IPS-NIHi7 (cell line): ENCODE results near the gene CCNI2.

Source experiments
- DNase-seq: peaks from one replicate; pipeline ENCODE4 v3.0.0; 2012; ENCODE audit warnings: mixed read lengths; ENCODE audit errors: extremely low spot score

CCNI2 gene

DNA sequence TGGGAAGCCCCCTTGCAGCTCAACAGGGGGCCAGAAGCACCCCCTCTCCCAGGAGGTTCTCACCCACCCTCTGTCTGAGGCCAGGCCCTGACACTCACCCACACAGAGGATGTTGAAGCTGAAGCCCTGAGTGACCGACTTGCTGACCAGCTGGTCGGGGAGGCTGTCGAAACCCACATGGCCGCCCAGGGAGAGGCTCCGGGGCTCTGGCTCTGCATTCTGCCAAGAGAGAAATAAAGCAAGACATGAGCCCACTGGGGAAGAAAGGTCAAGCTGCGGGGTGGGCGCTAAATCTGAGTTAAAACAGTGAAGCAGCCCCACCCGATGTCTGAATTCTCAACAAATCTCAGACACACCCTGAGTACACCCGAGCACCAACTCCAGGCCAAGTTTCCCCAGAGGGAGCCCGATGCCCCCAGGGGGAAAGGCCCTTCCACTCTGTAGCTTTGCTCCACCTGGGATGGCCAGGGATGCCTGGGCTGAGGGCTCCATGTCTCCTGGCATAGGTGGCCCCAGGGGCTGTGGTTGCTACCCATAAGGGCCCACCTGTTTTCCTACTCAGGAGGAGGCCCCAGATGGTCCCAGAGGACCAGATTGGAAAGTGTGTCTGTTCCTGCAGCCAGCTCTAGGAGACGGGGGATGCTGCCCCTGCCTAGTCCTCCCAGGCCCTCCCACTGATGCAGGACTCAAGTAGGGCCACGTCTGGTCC, 18.2 kb downstream of the CCNI2 start:
- DNase-seq: no peak

DNA sequence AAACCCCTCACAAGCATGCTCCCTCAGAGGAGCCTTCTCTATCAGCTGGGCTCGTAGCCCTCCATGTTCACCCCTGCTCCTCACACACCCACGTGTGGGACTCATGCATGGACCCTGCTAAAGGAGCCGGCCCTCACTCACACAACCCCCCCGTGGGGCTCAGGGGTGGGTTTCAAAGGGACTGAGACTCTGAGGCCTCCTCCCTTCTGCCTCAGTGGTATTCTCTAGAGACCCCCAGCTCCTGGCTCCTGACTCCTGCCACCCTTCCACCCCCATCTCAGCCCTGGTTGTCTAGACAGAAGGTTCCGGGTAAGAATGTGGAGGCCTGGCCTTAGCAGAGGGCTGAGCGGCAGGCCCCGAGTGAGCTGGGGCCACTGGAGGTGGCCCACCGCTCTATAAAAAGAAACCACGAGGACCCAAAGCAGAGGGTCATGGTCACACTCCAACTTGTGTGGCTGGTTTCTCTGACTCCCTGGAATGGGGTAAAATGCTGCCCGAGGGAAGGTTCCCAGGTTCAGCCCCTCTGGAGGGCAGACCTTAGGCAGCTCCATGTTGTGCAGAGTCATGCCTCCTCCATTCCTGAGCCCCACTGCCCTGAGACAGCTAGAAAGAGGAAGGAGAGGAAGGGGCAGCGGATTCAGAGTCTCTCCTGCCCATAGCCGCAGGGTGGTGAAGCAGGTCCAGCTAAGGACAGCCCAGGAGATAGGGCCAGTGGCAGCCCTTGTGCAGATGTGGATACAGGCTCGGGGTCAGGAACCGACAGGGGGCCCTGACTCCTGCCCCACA, 19.0 kb downstream of the CCNI2 start:
- no peak for DNase-seq

DNA sequence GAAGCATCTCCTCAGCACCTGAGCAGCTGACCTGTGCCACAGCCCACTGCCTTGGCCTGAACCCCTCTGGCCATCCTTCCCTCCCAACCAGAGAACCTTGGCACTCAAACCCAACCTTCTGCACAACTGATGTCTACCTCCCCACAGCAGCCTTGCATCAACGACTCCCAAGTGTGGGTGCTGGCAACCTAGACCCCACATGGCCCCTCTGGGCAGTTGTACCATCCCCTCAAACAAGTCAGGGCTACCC, 19.5 kb downstream of the CCNI2 start:
- DNase-seq: no peak

DNA sequence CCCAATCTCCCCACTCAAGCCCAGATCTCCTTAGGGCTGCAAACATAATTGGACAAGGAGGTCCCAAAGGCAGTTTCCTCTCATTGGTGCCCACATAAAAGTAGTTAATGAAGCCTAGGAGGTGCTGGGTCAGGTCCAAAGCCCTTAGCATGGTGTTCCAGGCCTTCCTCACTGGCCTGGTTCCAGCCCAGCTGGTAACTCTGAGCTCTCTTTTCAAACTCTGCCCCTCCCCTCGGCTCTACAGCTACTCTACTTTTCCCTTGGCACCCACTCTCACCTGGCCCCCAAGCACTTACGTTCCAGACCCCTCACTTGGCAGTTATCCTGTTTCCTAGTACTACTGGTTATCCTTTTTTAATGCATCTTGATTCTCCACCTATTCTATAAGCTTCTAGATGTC, 19.9 kb downstream of the CCNI2 start:
- no peak for DNase-seq

DNA sequence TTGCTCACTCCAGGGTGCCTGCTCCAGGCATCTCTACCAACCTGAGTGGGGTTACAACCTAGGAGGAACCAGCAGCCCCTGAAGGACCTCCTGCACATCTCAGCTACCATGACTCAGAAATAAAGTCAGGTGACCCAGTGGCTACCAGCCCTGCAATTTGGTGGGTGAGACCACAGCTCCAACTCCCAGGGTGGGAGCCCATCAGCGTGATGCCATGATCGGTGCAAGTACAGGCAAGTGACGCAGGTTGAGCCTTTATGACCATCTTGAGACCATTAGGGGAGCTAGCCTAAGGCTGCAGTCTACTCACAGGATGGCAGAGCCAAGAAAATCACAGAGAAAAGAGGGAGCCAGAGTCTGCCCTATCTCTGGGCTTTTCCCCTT, 21.3 kb downstream of the CCNI2 start:
- DNase-seq: no peak

DNA sequence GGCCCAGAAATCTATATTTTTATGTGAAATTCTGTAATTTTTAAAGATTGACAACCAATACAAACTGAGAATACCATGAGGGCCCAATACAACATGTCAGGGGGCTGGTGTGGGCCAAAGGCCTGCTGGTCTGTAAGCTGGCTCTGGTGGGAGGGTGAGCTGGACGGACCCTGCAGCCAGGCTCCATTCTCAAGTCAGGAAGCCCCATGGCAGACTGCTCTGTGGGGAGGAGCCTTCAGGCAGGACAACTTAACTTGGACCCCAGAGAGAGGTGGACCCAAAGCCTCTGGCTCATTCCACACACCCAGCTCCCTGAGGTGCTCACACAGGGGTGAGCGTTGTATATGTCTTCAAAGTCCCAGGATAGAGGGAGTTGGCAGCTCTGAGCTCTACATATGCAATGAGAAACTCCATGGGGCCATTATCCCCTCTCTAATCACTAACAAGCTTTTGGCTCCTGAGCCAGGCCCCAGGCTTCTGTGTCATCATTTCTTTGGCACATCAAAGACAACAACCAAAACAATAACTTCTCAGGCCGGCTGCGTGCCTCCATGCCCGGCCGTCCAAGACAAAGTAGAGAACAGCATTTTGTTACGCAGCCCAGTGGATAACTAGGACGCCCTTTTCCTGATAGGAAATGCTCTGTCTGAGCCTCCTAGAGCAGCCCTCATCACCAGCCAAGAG, 23.4 kb downstream of the CCNI2 start:
- peak; percentile 31 for DNase-seq

DNA sequence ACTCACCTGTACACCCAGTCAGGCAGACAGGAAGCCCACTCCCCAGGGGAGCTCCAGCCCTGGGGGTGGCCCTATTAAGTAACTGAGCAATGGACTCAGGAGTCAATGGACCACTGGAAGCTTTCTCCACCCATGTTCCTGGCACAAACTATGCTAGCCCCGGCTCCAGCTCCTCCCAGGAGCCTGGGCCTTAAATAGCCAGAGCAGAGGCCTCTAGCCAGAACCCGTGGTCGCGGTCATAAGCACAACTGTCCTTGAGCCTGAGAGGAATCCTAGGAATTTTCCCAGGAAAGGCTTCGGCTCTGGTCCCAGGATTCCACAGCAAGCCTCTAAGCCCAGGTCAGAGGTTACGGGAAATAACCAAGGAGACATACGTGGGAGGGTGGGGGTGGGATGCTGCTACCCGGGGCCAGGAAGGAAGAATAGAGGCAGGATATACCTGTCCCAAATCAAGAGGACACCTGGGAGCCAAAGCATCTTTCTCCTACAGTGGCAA, 24.3 kb downstream of the CCNI2 start:
- peak; percentile 65 for DNase-seq

DNA sequence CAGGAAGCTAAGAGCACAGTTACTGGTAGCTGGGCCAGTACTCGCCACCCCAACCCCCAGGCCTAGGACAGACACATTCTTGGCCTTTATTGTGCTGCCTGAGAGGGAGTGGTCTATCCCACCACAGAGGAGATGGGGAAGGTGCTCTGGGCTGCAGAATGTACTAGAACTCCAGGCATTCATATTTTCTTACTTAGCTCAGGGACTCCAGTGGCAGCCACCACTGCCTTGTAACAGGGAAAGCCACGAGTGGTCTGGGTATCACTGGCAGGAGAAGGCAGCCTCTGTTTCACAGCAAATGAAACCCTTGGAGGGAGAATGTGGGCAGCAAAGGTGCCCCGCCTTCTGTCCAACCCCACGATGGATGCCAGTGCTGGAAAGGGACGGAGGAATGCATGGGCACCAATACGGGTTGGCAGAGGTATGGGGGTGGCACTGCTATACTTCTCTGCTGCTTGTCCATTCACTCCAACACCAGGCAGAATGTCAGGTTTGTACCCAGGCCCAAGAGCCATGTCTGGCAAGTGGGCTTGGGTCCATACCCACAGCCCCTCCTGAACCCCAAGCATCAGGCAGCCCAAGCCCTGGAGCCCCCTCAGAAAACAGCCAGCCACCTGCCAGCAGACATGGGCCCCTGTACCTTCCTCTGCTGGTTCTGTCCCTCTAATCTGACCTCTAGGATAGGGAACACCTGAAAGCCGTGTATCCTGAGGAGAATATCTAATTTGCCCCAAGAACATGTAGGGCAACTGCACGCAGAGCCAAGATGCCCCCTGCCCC, 25.3 kb downstream of the CCNI2 start:
- DNase-seq: no peak

DNA sequence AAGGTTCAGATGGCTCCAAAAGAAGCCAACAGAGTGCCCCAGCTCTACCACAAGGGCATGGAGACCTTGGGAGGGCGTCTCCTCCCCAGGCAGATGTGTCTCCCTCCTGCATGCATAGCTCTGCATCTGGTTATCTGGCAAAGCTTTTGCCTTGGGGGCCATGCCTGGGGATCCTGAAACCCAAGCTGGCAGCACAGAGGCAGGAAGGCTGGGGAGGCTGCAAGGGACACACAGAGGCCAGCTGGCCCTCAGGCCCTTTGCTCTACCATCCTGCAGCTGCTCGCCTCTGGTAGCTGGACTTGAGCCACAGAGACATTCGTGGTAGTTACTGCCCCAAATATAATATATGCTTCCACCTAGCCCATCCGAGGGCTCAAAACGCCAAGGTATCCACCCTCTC, 25.9 kb downstream of the CCNI2 start:
- no peak for DNase-seq

DNA sequence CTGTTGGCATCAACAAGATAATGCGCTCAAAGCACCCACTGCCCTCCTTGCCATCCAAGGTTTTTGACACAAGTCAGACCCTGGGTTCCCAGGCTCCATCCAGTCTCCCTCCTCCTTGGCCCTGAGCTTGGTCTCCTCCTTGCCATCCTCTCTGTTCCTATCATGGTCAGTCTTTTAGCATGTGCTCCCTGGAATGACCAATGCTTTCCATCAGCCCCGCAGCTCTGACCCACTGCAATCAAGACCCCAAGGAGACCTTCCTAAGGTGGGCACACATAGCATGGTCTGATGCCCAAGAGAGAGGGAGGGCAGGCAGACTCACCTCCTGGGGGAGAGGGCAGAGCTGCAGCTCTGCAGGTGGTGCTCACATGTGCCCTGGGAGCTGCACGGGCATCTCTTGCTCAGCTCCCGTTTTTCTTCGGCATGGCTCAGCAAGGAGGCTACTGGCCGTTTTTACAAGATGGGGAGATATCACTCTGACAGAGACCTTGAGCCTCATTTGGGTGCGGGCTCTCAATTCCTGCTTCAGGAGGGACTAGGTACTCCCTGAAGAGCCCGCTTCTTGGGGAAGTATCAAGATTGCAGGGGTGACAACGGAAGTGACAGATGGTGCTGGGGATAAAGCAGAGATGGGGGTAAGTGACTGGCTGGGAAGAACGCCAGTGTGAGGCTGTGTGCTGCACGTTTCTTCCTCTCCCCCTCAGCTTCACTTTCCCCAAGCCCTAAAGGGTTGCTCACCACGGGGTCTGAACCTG, 26.6 kb downstream of the CCNI2 start:
- no peak for DNase-seq

DNA sequence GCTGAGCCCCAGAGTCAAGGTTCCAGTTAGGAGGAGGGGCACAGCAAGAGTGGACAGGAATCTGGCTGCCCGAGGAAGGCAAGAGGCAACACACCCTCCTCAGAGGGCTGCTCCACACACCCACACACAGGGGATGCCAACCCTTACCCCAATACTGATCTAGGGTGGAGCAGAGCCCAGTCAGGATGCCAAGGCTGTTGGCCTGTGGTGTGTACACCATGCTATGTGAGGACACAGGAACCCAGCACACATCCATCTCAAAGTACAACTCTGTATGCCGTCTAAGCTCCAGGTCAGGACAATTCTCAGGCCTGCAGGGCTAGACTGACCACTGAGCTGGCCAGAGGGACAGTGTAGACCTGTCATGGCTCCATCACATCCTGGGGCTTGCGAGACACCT, 27.2 kb downstream of the CCNI2 start:
- DNase-seq: no peak

DNA sequence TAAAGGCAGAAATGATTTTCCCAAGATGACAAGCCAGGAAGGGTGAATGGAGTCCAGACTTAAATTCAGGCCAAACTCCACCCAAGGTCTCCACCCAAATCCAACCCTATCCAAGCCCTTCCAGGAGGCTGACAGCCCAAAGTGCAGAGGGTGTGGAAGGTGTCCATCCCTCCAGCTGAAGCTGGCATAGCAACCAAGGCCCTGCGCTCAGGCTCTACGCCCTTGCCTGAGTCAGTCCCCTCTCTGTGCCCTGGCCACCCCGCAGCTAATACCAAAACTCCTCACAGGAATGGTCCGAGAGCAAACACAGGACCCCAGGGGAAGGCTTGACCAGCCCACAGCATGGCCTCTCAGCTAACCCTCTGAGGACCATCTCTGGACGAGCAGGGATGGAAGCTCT, 27.7 kb downstream of the CCNI2 start:
- DNase-seq: no peak

DNA sequence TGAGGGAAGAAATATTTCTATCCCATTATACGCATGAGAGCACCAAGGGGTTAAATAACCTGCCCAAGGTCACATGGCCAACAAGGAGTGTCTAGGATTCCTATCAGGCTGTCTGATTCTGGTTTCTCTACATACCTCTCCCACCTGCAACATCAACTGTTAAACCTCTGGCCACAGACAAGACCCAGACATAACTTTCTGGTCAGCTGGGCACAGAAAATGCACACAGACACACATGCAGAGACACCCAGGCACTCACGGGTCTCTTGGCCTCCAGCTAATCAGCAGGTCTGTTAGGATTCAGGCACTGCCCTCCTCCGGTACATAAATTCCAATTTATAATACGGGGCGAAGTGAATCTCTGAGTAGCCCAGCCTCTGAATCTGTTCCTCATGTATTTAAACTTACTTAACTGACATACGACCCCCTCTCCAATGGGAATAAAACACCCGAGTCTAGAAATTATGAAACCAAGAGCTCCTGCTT, 28.3 kb downstream of the CCNI2 start:
- DNase-seq: no peak

DNA sequence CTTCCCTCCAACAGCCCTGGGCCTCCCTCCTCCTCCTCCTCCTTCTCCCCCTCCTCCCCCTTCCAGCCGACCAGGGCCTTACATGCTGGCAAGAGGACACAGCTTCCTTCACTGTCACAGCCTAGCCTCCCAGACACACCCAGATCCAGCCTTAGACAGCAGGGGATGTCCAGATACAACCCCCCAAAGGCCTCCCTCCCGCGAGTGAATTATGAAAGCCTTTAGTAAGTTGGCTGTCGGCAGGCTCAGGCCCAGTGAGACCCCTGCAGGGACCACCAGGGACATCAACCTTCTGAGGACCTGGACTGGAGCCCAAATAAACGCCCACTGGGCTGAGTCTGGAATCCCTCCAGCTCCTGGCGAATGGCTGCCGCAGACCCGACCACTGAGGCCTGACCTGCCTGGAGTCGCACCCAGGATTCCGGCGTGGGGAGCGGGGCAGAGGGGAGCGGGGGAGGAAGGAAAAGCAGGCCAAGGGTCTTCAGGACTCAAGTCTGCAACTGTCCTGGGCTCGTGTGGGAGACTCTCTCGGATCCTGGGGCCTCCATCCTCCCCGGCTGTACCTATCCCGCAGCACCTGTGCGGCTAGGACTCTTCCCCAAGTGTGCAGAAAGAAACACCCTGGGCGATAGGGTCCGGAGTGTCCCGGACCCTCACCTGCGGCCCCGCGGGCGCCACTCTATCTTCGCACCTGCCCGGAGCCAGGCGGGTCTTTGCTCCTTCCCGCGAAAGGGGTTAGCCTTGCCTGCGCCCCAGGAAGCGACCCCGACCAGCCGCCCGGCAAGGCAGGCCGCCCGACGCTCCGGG, 29.1 kb downstream of the CCNI2 start:
- DNase-seq: peak; percentile 36

DNA sequence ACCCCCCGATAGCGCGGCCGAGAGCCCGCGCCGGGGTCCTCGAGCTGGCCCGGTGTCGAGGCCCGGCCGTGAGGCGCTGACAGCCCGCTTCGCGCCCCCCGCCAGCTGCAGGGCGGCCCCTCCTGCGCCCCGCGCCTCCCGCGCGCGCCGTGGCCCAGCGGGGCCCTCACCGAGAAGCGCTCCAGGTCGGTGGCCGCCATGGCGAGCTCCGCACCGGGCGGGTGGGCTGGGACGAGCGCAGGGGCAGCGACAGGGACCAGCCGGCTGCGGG, 29.6 kb downstream of the CCNI2 start:
- no peak for DNase-seq

DNA sequence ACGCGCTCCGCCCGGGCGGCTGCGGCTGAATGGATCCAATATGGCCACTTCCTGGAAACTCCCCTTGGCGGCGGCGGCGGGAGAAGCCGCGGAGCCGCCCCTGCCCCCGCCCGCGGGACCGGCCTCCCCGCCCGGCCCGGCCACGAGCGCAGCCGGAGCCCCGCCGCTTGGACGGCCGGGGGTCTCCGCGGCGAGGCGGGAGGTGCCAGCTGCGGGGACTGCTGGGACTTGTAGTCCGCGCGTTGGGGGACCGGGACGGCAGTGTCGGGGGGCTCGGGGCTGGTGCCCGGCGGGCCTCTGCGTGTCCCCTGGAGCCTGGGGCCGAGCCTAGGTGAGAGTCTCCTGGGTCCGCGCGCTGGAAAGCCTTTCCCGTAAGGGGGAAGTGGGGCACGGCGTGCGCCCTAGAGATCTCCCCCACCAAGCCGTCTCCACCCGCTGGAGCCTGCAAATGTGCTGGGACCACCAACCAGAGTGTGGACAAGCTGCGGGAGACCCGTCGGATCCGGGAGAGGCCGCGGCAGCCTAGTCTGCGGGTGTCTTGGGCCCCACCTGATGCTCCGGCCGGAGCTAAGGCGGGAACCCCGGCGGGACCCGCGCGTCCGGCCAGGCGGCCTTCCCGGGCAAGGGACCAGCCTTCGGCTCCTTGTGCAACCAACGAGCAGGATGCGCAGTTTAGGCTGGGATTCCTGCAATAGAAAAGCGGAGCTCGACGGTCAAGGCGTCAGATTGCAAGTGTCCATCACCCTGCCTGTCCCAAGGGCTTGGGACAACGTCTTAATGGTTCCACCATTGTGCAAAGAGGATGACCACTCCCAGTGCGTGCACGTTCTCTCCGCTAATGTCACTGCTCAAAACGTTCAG, 30.2 kb downstream of the CCNI2 start, which contains the start of gene SEPTIN8:
Gene SEPTIN8 (minus strand): TSS at position 31 of the 861 bp plus-strand sequence. CDS start 102 bp downstream, outside the sequence.
- DNase-seq: peak; percentile 64

DNA sequence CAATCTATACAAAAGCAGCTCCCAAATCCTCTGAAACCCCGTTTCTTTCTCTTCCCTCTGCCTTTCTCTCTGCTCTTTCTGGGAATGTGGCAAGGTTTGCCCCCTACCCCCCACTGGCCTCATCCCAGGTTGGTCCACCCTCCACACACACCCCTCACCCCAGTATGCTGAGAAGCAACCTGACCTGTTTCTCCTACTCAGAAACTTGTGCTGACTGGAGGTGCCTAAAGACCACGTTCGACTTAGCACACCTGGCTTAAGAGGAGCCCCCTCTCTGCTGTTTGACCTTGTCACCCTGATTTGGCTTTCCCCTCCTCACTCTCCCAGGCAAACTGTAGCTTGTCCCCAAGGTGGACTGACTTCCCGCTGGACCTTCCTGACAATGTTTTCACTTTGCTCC, 30.9 kb downstream of the CCNI2 start:
- DNase-seq: no peak

DNA sequence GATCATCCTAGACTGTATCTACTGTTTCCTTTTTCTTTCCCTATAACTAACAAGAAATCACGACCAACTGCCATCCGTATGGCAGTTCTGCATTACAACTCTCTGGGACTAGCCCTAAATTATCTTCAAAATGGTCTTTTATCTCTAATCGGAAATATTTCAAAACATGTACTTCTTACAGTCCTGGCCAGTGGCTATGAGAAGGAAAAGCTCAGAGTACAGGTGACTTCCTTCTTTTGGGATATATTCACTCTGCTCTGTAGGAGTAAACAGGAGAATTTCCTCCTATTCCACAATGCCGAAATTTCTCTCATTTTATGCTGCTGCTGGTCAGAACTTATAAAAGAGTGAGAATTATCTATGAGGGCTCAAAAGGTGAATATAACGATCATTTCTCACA, 31.6 kb downstream of the CCNI2 start:
- no peak for DNase-seq

DNA sequence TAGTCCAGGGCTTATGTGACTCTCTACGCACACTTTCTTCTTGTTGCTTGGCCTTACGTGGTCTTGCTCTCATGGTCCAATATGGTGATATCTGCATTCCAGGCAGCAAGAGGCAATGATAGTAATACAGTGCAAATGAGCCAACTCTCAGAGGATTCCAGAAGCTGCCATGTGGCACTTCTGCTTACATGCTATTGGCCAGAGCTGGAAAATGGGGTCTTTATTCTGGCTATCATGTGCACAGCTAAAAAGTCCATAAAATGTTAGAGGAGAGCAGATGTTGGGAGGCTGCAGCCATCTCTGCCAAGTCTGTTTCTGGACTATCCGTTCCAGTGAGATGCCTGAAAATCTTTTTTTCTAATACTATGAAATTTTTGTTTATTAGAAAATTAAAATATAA, 32.7 kb downstream of the CCNI2 start:
- DNase-seq: no peak

DNA sequence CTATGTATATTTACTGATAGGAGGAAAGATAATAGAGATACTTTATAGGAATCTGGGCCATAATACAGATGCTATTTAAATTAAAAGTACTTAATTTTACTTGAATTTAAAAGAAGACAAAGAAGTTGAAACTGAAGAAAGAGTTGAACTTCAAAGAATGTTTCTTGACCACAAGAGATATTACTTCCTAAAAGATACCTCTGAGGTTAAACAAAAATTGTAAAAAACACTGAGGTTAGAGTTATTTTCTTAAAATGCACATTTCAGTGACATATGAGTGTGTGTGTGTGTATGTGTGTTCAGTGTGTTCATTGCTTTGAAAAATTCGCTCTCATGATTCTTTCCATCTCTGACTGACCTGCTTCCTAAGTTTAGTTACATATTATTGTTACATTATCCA, 33.4 kb downstream of the CCNI2 start:
- no peak for DNase-seq
